ENCODE measurements around the gene RAB21. TPM values are rescaled to one million over a fixed set of nuclear protein-coding genes. Genes with fewer than 3 reads are reported as not detected.

The RAB21 gene
- total and polyA plus RNA-seq, 2 of the 4 experiments (the other 2 are of a cell fraction): 13.8 to 15.0 TPM

- Histone ChIP-seq H3K14ac (replicated peaks; ENCODE audit: low read depth, low read length) (no peak overlapping the region), H2AK9ac (replicated peaks; ENCODE audit: low read depth, low read length, poor library complexity) (no peak overlapping the region), H4K20me1 (ENCODE audit: insufficient read depth, low read length) (no peaks in the 10 kb centered on the region), H2AK5ac (ENCODE audit: low read depth, low read length) (no peak overlapping the region), H4K91ac (ENCODE audit: insufficient read depth, low read depth, low read length) (no peak overlapping the region), H3K27me3 (ENCODE audit: control insufficient read depth, insufficient read depth, low read length) (peaks cover 24% of the 10 kb centered on the region), H3K27ac (ENCODE audit: insufficient read depth, low read length) (no peak overlapping the region), H3K23ac (ENCODE audit: low read depth, low read length) (no peak overlapping the region), H4K5ac (ENCODE audit: low read depth, low read length) (no peak overlapping the region), H2BK120ac (ENCODE audit: low read depth, low read length) (no peak overlapping the region), H3K36me3 (ENCODE audit: control insufficient read depth, insufficient read depth, low read length) (no peaks in the 10 kb centered on the region), H3K9ac (ENCODE audit: low read depth, low read length) (no peak overlapping the region), H2BK20ac (ENCODE audit: low read depth, low read length) (no peak overlapping the region), H3K4me1 (ENCODE audit: control insufficient read depth, insufficient read depth, low read length) (peaks cover 1% of the 10 kb centered on the region; the same call in 1 of the 2 replicates), H2BK5ac (ENCODE audit: low read depth, low read length, poor library complexity, severe bottlenecking) (no peak overlapping the region), H3K56ac (ENCODE audit: extremely low read depth, insufficient read depth, low read length) (no peak overlapping the region), H3K79me1 (ENCODE audit: low read depth in 1 of 2, low read length in 2 of 2) (no peaks in the 10 kb centered on the region; a peak in 1 of 4 replicates), H3K18ac (ENCODE audit: low read depth, low read length) (no peak overlapping the region), H4K8ac (ENCODE audit: low read depth in 2 of 2, low read length in 2 of 2) (no peak overlapping the region), H3K4ac (ENCODE audit: low read depth, low read length) (no peak overlapping the region), H3K4me3 (ENCODE audit: insufficient read depth, low read depth, low read length) (no peak overlapping the region), H3K9me1 (ENCODE audit: insufficient read depth, low read length) (no peaks in the 10 kb centered on the region), H2BK15ac (ENCODE audit: low read depth, low read length) (no peak overlapping the region), H3K4me2 (ENCODE audit: low read depth, low read length) (no peak overlapping the region), H3K9me3 (ENCODE audit: control insufficient read depth, insufficient read depth, low read length) (no peaks in the 10 kb centered on the region), H2AFZ (replicated peaks; ENCODE audit: low read length, poor library complexity) (no peak overlapping the region)
- DNase-seq (no peak), ATAC-seq (ENCODE audit: low read depth) (no peak)
- BruUV-seq (replicated peaks): no TSS peak
- dilution Hi-C loops (cut with HindIII; ENCODE audit: low sequenced_read_pairs, unreplicated experiment) (no loop called here), intact Hi-C loops (cut with micrococcal nuclease) (loop anchor here (5.0 to 10.0 kb wide), 3 partner anchors 87 to 195 kb away; partner anchors contain the start of genes THAP2 and ZFC3H1), in situ Hi-C loops (cut with MboI; ENCODE audit: low sequenced_read_pairs) (loop anchor here (10.0 kb wide), 2 partner anchors 85 to 335 kb away; partner anchors contain the start of genes THAP2 and ZFC3H1)
- ChIA-PET CTCF (no interaction called here), POLR2A (ENCODE audit: unreplicated experiment) (no interaction called here)
- no CpG with 5 or more reads among the region's 1 CpG for WGBS, 2 experiments (ENCODE audit: extremely low coverage in 2 of 2, insufficient read length in 1 of 2)
- TF ChIP-seq MXI1 (IDR thresholded peaks at IDR 0.05; ENCODE audit: borderline replicate concordance, low read depth, low read length) (no peak), ELK1 (IDR thresholded peaks at IDR 0.05; ENCODE audit: borderline replicate concordance, low read depth, low read length) (no peak), RCOR1 (IDR thresholded peaks at IDR 0.05; ENCODE audit: insufficient replicate concordance, low read length) (no peak), RAD21 (IDR thresholded peaks at IDR 0.05; ENCODE audit: low read length) (no peak), BHLHE40 (IDR thresholded peaks at IDR 0.05; ENCODE audit: low read depth, low read length) (no peak), RFX5 (IDR thresholded peaks at IDR 0.05; ENCODE audit: low read depth, low read length) (no peak), USF2 (IDR thresholded peaks at IDR 0.05; ENCODE audit: low read depth, low read length) (no peak), POLR2A (IDR thresholded peaks at IDR 0.05; ENCODE audit: low read depth, low read length) (no peak), CTCF (conservative IDR thresholded peaks at IDR 0.05; ENCODE audit: low read depth, low read length) (no peak), CEBPB (IDR thresholded peaks at IDR 0.05; ENCODE audit: low read depth, low read length) (no peak), CHD1 (IDR thresholded peaks at IDR 0.05; ENCODE audit: low read depth, low read length) (no peak), NFE2L2 (IDR thresholded peaks at IDR 0.05; ENCODE audit: low read depth, low read length) (no peak), SMC3 (IDR thresholded peaks at IDR 0.05; ENCODE audit: low read depth, low read length) (no peak)
Measured at GRCh38 chr12:71749666-71750065, 5.0 kb upstream of the RAB21 start.

All from IMR-90 (cell line).